Calu3 (cell line): ENCODE results near the gene APMAP. TPM values are rescaled to one million over a fixed set of nuclear protein-coding genes. Genes with fewer than 3 reads are reported as not detected.

ENCODE experiments used
- BruUV-seq: library from RNA; stranded (reverse); fragments of 400-500 nt; replicated peaks from 2 replicates; lab custom pipeline; 2021; lab: Mats Ljungman, UMichigan
- CTCF ChIA-PET: fragments of 300-600 bp; sonication (Branson Sonifier 250); formaldehyde crosslinking; loops from one replicate; lab custom pipeline; 2022; ENCODE audit warnings: antibody characterized with exemption; lab: Charles Lee
- DNase-seq: peaks from one replicate; pipeline ENCODE4 v3.0.0; 2022
- H3K27ac Mint-ChIP-seq: one replicate; pipeline ENCODE4 v1.8.0; 2022; ENCODE audit warnings: mixed read lengths; ENCODE audit not compliant: unreplicated experiment
- H3K27me3 Mint-ChIP-seq: one replicate; pipeline ENCODE4 v1.8.0; 2022; ENCODE audit warnings: mixed read lengths; ENCODE audit not compliant: unreplicated experiment
- H3K36me3 Mint-ChIP-seq: one replicate; pipeline ENCODE4 v1.8.0; 2022; ENCODE audit warnings: mild to moderate bottlenecking, moderate library complexity, mixed read lengths; ENCODE audit not compliant: insufficient read depth, unreplicated experiment
- H3K4me1 Mint-ChIP-seq: one replicate; pipeline ENCODE4 v1.8.0; 2022; ENCODE audit warnings: mild to moderate bottlenecking, low read depth, mixed read lengths; ENCODE audit not compliant: unreplicated experiment
- H3K4me3 Mint-ChIP-seq: one replicate; pipeline ENCODE4 v1.8.0; 2022; ENCODE audit warnings: mild to moderate bottlenecking, low read depth, moderate library complexity, mixed read lengths; ENCODE audit not compliant: unreplicated experiment
- H3K9me3 Mint-ChIP-seq: one replicate; pipeline ENCODE4 v1.8.0; 2022; ENCODE audit warnings: low read depth, mixed read lengths; ENCODE audit not compliant: unreplicated experiment
- intact Hi-C: fragments of 100-400 bp; cut with micrococcal nuclease; formaldehyde crosslinking; loops from one replicate; pipeline ENCODE4 v1.10.0; 2022; ENCODE audit not compliant: unreplicated experiment
- total RNA-seq: library from RNA; stranded (reverse); gene quantifications from 2 replicates; pipeline ENCODE4 v1.2.3, GENCODE V29; 2022
- TF ChIP-seq, protein P1 (sequence below): fragments of 200-600 bp; IDR thresholded peaks from one replicate; pipeline ENCODE4 v1.8.0; 2022; ENCODE audit warnings: antibody characterized with exemption; ENCODE audit not compliant: unreplicated experiment

Gene APMAP
- total RNA-seq, 1 experiment from 2014 or later = 30.7 TPM

DNA sequence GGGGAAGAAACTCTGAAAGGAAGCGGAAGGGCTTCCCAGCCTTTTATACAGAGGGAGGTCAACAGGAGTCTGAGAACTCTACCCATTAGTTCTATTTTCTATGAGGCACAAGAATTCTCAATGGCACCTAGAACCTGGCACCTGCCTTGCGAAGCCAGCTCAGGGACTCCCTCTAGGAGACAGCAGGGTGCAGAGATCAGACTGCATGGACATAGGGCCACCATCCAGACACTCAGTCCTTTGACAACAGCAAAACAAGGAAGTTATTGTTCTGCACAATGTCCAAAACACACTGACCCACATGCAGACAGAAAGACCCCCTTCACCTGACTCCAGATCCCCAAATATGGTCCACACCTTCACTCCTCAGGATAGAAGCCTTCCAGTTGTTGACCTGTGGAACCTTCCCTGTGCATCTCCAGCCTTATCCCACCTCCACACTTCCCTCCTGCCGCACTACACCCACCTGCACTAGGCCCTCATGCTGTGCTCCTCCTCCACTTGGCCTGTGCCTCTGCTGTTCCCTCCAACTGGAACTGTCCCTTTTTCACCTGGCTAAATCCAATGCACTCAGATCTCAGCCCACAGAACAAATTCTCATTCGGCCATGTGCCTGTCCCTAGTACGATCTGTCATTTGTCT, 37.6 kb upstream of the APMAP start:
- TF ChIP-seq, protein P1, sequence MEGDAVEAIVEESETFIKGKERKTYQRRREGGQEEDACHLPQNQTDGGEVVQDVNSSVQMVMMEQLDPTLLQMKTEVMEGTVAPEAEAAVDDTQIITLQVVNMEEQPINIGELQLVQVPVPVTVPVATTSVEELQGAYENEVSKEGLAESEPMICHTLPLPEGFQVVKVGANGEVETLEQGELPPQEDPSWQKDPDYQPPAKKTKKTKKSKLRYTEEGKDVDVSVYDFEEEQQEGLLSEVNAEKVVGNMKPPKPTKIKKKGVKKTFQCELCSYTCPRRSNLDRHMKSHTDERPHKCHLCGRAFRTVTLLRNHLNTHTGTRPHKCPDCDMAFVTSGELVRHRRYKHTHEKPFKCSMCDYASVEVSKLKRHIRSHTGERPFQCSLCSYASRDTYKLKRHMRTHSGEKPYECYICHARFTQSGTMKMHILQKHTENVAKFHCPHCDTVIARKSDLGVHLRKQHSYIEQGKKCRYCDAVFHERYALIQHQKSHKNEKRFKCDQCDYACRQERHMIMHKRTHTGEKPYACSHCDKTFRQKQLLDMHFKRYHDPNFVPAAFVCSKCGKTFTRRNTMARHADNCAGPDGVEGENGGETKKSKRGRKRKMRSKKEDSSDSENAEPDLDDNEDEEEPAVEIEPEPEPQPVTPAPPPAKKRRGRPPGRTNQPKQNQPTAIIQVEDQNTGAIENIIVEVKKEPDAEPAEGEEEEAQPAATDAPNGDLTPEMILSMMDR = no peak
- Mint-ChIP-seq H3K27ac (no peak overlapping the region), H3K9me3 (no peaks in the 10 kb centered on the region), H3K27me3 (no peaks in the 10 kb centered on the region), H3K4me3 (no peak overlapping the region), H3K36me3 (no peaks in the 10 kb centered on the region), H3K4me1 (peaks cover 12% of the 10 kb centered on the region)
- CTCF ChIA-PET = no interaction called here
- intact Hi-C loops = no loop called here
- no peak for DNase-seq
- no TSS peak for BruUV-seq

DNA sequence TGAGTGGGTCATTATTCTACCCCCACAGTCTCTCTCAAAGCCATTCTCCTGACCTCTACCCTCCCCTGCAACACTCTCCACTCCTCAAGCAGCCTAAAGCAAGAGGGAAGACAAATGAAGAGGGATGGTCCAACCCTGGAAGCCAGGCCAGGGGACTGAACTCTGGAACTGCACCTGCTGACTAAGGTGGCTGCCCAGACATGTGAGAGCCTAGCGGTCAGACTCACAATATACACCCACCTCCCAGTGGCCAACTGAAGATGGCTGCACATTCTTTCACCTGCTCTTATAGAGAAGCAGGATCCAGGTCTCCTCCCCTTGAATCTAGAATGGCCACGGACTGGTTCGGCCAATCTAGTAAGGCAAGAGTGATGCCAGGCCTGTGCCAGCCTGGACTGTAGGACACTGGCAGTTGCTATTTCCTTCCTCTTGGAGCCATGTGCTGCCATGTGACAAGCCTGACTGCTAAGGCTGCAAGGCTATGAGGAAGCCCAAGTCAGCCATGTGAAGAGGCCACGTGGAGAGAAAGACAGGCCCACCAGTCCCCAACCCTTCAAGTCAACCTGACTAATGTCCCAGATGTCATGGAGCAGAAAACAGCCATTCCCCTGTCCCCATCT, 33.5 kb upstream of the APMAP start:
- BruUV-seq = no TSS peak
- TF ChIP-seq, protein P1 = no peak
- Mint-ChIP-seq H3K36me3 (no peaks in the 10 kb centered on the region), H3K9me3 (no peaks in the 10 kb centered on the region), H3K27ac (no peak overlapping the region), H3K4me3 (no peak overlapping the region), H3K27me3 (no peaks in the 10 kb centered on the region), H3K4me1 (no peaks in the 10 kb centered on the region)
- DNase-seq = no peak
- intact Hi-C loops = no loop called here
- CTCF ChIA-PET = no interaction called here

DNA sequence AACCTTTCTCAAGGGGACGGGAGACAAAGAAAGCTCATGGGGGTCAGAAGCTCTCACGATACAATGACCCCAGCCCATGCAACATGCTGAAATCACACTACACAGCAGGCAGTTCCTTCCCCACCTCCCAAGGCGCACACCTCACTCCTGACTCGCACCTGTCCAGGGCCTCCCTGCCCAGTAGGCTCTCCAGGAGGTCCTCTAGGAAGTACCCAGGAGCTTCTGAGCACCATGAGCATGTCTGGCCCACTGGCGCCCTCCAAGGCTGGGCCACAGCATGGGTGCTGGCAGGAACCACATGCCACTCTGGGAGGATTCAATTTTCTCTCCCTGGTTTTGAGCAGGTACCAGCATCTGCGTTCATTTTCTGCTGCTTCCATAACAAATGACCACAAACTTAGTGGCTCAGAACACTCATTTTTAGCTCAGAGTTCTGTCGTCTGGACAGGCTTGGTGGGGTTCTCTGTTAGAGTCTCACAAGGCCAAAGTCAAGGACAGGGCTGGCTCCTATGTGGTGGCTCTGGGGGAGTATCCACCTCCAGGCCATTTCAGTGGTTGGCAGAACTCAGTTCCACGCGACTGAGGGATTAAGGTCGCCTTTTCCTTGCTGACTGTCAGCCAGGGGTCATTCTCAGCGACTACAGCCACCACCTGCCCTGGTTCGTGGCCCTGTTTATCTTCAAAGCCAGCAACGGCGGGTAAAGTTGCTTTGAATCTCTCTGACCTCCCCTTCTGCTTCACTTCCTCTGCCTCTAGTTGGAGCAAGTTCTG, 32.7 kb upstream of the APMAP start:
- CTCF ChIA-PET = no interaction called here
- BruUV-seq = no TSS peak
- TF ChIP-seq, protein P1 = no peak
- Mint-ChIP-seq H3K4me3 (no peak overlapping the region), H3K36me3 (no peaks in the 10 kb centered on the region), H3K9me3 (no peaks in the 10 kb centered on the region), H3K4me1 (no peaks in the 10 kb centered on the region), H3K27ac (no peak overlapping the region), H3K27me3 (no peaks in the 10 kb centered on the region)
- DNase-seq = no peak
- intact Hi-C loops = no loop called here

DNA sequence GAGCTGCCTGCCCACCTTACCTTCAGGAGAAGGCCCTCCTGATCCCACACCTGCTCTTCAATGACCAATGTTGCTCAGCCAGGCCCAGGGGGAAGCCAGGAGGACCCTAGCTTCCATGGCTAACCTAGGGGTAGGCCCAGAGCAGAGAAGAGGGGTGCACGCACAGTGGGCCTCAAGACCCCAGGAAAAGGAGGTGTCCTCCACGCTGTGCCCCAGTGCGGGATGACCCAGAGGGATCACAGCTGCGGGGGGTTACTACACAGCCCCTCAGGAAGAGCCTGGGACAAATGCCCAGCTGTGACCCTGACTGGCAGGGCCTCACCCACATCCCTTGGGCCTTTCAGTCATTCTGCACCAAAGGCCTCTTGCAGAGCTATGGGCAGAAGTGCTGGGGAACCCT, 31.6 kb upstream of the APMAP start:
- DNase-seq = no peak
- Mint-ChIP-seq H3K27ac (no peak overlapping the region), H3K9me3 (no peaks in the 10 kb centered on the region), H3K4me3 (no peak overlapping the region), H3K36me3 (no peaks in the 10 kb centered on the region), H3K27me3 (no peaks in the 10 kb centered on the region), H3K4me1 (no peaks in the 10 kb centered on the region)
- intact Hi-C loops = no loop called here
- CTCF ChIA-PET = no interaction called here
- no TSS peak for BruUV-seq
- TF ChIP-seq, protein P1 = no peak
